Adrenal gland (tissue), 5 donors: ENCODE measurements around the gene FMN2.

Source experiments
- POLR2A ChIP-seq, 2 donors: fragments of 450-650 bp; IDR thresholded peaks; one replicate each; pipeline ENCODE4 v1.6.1; 2017; ENCODE audit warnings: antibody characterized with exemption in 2 of 2, mild to moderate bottlenecking in 2 of 2, moderate library complexity in 1 of 2
- TF ChIP-seq, protein P1 (sequence below), 6 experiments: fragments of 450-650 bp in 4 of 6; fragments of 200-600 bp in 2 of 6; sonication (generic) in 1 of 6; IDR thresholded peaks; 1 replicate in 5 of 6; 2 replicates in 1 of 6; pipeline versions ENCODE4 v1.5.1 to v1.8.0; 2016 to 2021; ENCODE audit warnings: antibody characterized with exemption in 6 of 6, mild to moderate bottlenecking in 2 of 6, moderate library complexity in 1 of 6
- donor health status: DM: no; HTN: no; CAD: no.

- TF ChIP-seq, protein P1, sequence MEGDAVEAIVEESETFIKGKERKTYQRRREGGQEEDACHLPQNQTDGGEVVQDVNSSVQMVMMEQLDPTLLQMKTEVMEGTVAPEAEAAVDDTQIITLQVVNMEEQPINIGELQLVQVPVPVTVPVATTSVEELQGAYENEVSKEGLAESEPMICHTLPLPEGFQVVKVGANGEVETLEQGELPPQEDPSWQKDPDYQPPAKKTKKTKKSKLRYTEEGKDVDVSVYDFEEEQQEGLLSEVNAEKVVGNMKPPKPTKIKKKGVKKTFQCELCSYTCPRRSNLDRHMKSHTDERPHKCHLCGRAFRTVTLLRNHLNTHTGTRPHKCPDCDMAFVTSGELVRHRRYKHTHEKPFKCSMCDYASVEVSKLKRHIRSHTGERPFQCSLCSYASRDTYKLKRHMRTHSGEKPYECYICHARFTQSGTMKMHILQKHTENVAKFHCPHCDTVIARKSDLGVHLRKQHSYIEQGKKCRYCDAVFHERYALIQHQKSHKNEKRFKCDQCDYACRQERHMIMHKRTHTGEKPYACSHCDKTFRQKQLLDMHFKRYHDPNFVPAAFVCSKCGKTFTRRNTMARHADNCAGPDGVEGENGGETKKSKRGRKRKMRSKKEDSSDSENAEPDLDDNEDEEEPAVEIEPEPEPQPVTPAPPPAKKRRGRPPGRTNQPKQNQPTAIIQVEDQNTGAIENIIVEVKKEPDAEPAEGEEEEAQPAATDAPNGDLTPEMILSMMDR (IDR thresholded peaks at IDR 0.05): no peak
- no peak for TF ChIP-seq POLR2A (IDR thresholded peaks at IDR 0.05)
These were observed 377.0 kb downstream of the FMN2 start for GRCh38 chr1:240468656-240469055.
